Thyroid gland (tissue), 4 donors: ENCODE data around the gene AMFR. TPM values are rescaled to one million over a fixed set of nuclear protein-coding genes. Genes with fewer than 3 reads are reported as not detected.

ENCODE experiments used
- DNase-seq, 2 donors: peaks; one replicate each; pipeline ENCODE4 v3.0.0-alpha.2; 2019
- H3K27ac ChIP-seq, 3 donors: fragments of 200-600 bp; sonication (generic); 1 replicate in 2 of 3; 2 replicates in 1 of 3; pipeline ENCODE4 v1.5.1; 2016 to 2019; ENCODE audit warnings: mild to moderate bottlenecking in 1 of 3, moderate library complexity in 1 of 3
- H3K27me3 ChIP-seq: fragments of 200-600 bp; sonication (generic); one replicate; pipeline ENCODE4 v1.5.1; 2019
- H3K36me3 ChIP-seq, 2 donors: fragments of 200-600 bp; sonication (generic); one replicate each; pipeline ENCODE4 v1.5.1; 2016 to 2019
- H3K4me1 ChIP-seq, 2 donors: fragments of 200-600 bp; sonication (generic); one replicate each; pipeline ENCODE4 v1.5.1; 2017 to 2019
- H3K4me3 ChIP-seq, 3 donors: fragments of 200-600 bp; sonication (generic); replicated peaks in 1 of 3; 1 replicate in 2 of 3; 2 replicates in 1 of 3; pipeline ENCODE4 v1.5.1; 2016; ENCODE audit warnings: mild to moderate bottlenecking in 1 of 3
- H3K9me3 ChIP-seq: fragments of 200-600 bp; sonication (generic); one replicate; pipeline ENCODE4 v1.5.1; 2017
- POLR2A ChIP-seq, 2 donors: fragments of 450-650 bp; IDR thresholded peaks; one replicate each; pipeline ENCODE4 v1.6.1; 2017; ENCODE audit warnings: antibody characterized with exemption in 2 of 2, mild to moderate bottlenecking in 2 of 2, moderate library complexity in 1 of 2
- WGBS, 2 donors: methylation state at CpG; one replicate each; pipeline ENCODE4 v1.1.5; 2017; 5-methylcytosine and 5-hydroxymethylcytosine counted together
- intact Hi-C: fragments of 100-400 bp; cut with DNase I; formaldehyde crosslinking; loops from one replicate; pipeline ENCODE4 v1.15.1; 2023
- total RNA-seq, 4 donors: library from RNA; depleted of rRNA; stranded (reverse); fragments of >200 nt; gene quantifications; one replicate each; pipeline ENCODE4 v1.2.3, GENCODE V29; 2016
- TF ChIP-seq, protein P1 (sequence below), 6 experiments: fragments of 200-600 bp in 3 of 6; fragments of 450-650 bp in 3 of 6; sonication (generic) in 3 of 6; IDR thresholded peaks; one replicate each; pipeline ENCODE4 v1.5.1; 2016 to 2019; ENCODE audit warnings: antibody characterized with exemption in 6 of 6, mild to moderate bottlenecking in 2 of 6, inconsistent platforms in 1 of 6, moderate library complexity in 1 of 6

Gene AMFR
- total RNA-seq, 4 donors from 2014 or later = 130 to 167 (median 146) TPM

DNA sequence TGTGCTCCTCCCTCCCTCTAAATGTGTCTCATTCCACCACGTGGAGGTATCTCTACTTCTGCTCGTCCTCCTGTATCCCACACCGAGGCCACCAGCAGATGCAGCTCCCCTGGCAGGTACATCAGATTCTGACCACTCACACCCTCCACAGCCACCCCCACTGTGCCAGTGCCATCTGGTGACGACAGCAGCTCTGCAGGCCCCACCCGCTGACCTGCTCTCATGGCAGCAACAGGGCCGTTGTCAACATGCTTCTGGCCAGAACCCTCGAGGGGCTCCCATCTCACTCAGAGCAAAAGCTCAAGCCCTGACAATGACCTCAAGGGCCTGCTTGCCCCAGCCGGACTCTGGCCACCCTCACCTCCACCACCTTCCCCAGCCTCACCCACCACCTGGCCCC lies 93.4 kb downstream of the AMFR start:
- intact Hi-C loops = no loop called here
- no peak overlapping the region for H3K4me3 ChIP-seq
- H3K4me1 ChIP-seq = no peaks in the 10 kb centered on the region
- no peak for TF ChIP-seq POLR2A (IDR thresholded peaks at IDR 0.05)
- TF ChIP-seq, protein P1, sequence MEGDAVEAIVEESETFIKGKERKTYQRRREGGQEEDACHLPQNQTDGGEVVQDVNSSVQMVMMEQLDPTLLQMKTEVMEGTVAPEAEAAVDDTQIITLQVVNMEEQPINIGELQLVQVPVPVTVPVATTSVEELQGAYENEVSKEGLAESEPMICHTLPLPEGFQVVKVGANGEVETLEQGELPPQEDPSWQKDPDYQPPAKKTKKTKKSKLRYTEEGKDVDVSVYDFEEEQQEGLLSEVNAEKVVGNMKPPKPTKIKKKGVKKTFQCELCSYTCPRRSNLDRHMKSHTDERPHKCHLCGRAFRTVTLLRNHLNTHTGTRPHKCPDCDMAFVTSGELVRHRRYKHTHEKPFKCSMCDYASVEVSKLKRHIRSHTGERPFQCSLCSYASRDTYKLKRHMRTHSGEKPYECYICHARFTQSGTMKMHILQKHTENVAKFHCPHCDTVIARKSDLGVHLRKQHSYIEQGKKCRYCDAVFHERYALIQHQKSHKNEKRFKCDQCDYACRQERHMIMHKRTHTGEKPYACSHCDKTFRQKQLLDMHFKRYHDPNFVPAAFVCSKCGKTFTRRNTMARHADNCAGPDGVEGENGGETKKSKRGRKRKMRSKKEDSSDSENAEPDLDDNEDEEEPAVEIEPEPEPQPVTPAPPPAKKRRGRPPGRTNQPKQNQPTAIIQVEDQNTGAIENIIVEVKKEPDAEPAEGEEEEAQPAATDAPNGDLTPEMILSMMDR (IDR thresholded peaks at IDR 0.05) = no peak
- 80 to 87% methylated on average over 8 of the region's 8 CpGs for WGBS, 2 donors
- no peak overlapping the region for H3K27ac ChIP-seq
- H3K27me3 ChIP-seq = no peaks in the 10 kb centered on the region
- no peak for DNase-seq
- no peaks in the 10 kb centered on the region for H3K36me3 ChIP-seq
- no peaks in the 10 kb centered on the region for H3K9me3 ChIP-seq

DNA sequence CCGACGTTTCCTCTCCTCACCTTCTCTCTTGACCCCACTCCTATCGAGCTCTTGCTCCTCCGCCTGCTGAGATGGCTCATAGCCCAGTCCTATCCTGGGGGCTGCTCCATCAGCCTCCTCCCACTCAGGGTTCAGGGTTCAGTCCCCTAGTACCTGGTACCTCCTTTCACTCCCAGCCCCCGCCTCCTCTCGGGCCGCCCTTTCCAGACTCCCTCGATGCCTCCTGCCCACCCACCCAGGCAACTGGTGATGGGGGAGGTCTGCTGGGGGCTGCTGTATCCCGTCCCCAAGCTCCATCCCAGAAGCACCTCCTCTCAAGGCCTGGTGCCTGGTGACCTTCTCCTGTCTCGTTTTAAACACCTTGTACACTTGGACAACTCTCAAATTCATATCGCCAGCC lies 93.9 kb downstream of the AMFR start:
- Histone ChIP-seq H3K9me3 (no peaks in the 10 kb centered on the region), H3K4me3 (no peak overlapping the region), H3K36me3 (no peaks in the 10 kb centered on the region), H3K4me1 (no peaks in the 10 kb centered on the region), H3K27me3 (no peaks in the 10 kb centered on the region), H3K27ac (no peak overlapping the region)
- TF ChIP-seq POLR2A (IDR thresholded peaks at IDR 0.05) = no peak
- TF ChIP-seq, protein P1 (IDR thresholded peaks at IDR 0.05) = no peak
- WGBS, 2 donors = 88 to 92% methylated on average over 11 of the region's 11 CpGs
- intact Hi-C loops = no loop called here
- no peak for DNase-seq

DNA sequence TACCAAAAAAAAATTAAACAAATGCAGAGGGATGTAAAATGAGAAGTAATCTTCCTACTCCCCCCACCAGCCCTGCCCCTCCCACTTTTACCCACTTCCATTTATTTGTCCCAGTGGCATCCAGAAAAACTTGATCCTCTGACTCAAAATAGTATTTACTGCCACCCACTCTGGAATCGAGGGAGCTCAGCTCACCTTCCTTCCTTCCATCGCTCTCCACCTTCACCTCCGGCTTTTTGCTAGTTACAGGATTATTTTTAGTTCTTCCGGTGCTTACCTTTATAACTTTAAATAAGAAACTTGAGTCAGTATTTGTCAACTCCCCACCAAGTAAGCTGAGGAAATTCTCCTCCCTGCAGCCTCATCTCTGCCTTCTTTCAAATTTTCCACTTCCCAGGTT lies 94.9 kb downstream of the AMFR start:
- no peaks in the 10 kb centered on the region for H3K9me3 ChIP-seq
- TF ChIP-seq POLR2A (IDR thresholded peaks at IDR 0.05) = no peak
- TF ChIP-seq, protein P1 (IDR thresholded peaks at IDR 0.05) = no peak
- DNase-seq = no peak
- H3K4me3 ChIP-seq = no peak overlapping the region
- intact Hi-C loops = no loop called here
- H3K4me1 ChIP-seq = no peaks in the 10 kb centered on the region
- H3K27me3 ChIP-seq = no peaks in the 10 kb centered on the region
- H3K27ac ChIP-seq = no peak overlapping the region
- no peaks in the 10 kb centered on the region for H3K36me3 ChIP-seq
- 81 to 82% methylated on average over 4 of the region's 4 CpGs for WGBS, 2 donors

DNA sequence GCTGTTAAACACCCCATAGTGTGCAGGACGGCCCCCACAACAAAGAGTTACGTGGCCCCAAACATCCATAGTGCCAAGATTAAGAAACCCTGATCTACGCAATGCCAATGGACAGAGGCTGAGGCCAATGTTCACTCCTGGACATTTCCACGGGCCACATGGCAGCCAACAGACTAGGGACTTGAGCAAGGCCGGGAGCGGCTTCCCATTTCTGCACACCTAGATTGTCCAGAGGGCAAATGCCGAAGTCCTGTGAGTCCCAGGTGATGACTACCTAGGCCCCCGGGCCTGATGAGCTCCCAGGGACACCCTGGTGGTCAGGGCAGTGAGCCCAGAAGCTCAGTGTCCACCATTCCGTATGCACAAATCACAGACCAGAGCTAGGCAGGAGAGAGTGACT lies 95.5 kb downstream of the AMFR start:
- WGBS, 2 donors = 86 to 87% methylated on average over 4 to 9 of the region's 9 CpGs
- Histone ChIP-seq H3K27ac (no peak overlapping the region), H3K9me3 (no peaks in the 10 kb centered on the region), H3K4me3 (no peak overlapping the region), H3K27me3 (no peaks in the 10 kb centered on the region), H3K36me3 (no peaks in the 10 kb centered on the region), H3K4me1 (no peaks in the 10 kb centered on the region)
- intact Hi-C loops = no loop called here
- no peak for DNase-seq
- TF ChIP-seq POLR2A (IDR thresholded peaks at IDR 0.05) = no peak
- TF ChIP-seq, protein P1 (IDR thresholded peaks at IDR 0.05) = no peak

DNA sequence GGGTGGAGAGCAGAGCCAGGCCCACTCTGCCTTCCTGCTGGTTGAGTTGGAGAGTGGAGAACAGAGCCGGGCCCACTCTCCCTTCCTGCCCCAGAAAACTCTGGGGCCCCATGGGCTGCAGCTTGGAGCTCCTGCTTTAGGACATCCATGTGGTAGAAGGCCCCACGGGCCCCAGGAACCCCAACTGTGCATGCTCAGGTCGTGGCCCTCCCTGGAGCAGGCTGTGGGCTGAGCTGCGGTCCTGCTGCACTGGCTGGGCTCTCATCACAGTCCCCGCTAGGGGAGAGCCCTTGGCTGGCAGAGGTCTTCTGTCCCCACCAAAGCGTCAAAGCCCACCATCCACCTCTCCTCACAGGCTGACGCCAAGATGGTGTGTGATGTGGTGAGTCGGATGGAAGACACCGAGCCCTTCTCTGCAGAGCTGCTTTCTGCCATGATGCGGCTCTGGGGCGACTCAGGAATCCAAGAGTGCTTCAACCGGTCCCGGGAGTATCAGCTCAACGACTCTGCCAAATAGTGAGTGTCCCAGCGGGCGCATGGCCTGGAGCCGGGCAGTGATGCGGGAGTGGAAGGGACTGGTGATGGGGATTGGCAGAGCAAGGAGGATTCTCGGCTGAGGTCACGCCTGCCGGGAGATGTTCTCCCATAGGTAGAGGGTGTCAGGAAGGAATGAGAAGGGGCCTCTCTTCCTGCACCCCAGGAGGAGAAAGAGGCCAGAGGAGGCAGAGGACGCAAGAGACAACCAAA lies 96.9 kb downstream of the AMFR start:
- 78 to 80% methylated on average over 18 to 22 of the region's 22 CpGs for WGBS, 2 donors
- intact Hi-C loops = no loop called here
- Histone ChIP-seq H3K9me3 (no peaks in the 10 kb centered on the region), H3K4me1 (no peaks in the 10 kb centered on the region), H3K27me3 (no peaks in the 10 kb centered on the region), H3K27ac (no peak overlapping the region), H3K36me3 (no peaks in the 10 kb centered on the region), H3K4me3 (no peak overlapping the region)
- no peak for DNase-seq
- no peak for TF ChIP-seq POLR2A (IDR thresholded peaks at IDR 0.05)
